GM12878 (cell line): ENCODE measurements around the gene LPGAT1. TPM values are rescaled to one million over a fixed set of nuclear protein-coding genes. Genes with fewer than 3 reads are reported as not detected.

Experiments used
- ATAC-seq: fragments of 200-7000 bp; cut with Tn5 transposase; 3 replicates; pipeline ENCODE4 v1.9.1; 2020; ENCODE audit warnings: mild to moderate bottlenecking, moderate library complexity
- BruUV-seq: library from RNA; stranded (reverse); fragments of 400-500 nt; replicated peaks from 2 replicates; lab custom pipeline; 2021; lab: Mats Ljungman, UMichigan
- CTCF ChIA-PET: fragments of 300-600 bp; sonication (Branson Sonifier 250); formaldehyde crosslinking; extraction: SDS; loops from one replicate; lab custom pipeline; 2021; ENCODE audit warnings: inconsistent platforms; lab: Yijun Ruan, JAX
- POLR2A ChIA-PET: fragments of 350-600 bp; formaldehyde crosslinking; extraction: SDS; loops from one replicate; lab custom pipeline; 2021; ENCODE audit warnings: inconsistent platforms; lab: Charles Lee
- RAD21 ChIA-PET: fragments of 300-600 bp; sonication (Branson Sonifier 250); formaldehyde crosslinking; loops from one replicate; lab custom pipeline; 2023; ENCODE audit warnings: antibody characterized with exemption; ENCODE audit not compliant: unreplicated experiment; lab: Charles Lee
- SMC1A ChIA-PET: fragments of 300-600 bp; sonication (Branson Sonifier 250); formaldehyde crosslinking; loops from one replicate; lab custom pipeline; 2023; ENCODE audit not compliant: unreplicated experiment, uncharacterized antibody; lab: Charles Lee
- DNase-seq: peaks from one replicate; pipeline ENCODE4 v3.0.0-alpha.2; 2011; ENCODE audit warnings: low read depth, low spot score
- FAIRE-seq: peaks from 3 replicates; lab custom pipeline; 2011; peaks lifted over from hg19 to GRCh38; lab: Jason Lieb, UNC
- H2AFZ ChIP-seq: 2 replicates; pipeline ENCODE4 v1.6.0; 2011; ENCODE audit warnings: low read depth, low read length, control low read depth; ENCODE audit not compliant: control insufficient read depth
- H3K27ac ChIP-seq: 2 replicates; pipeline ENCODE4 v1.5.1; 2011; ENCODE audit warnings: control low read depth; ENCODE audit not compliant: control insufficient read depth, insufficient read depth
- H3K27me3 ChIP-seq, 2 experiments: replicated peaks in 1 of 2; 2 replicates each; pipeline versions ENCODE4 v1.6.0 to v1.6.1; 2011; ENCODE audit warnings: low read length in 1 of 2; ENCODE audit not compliant: control insufficient read depth in 2 of 2, insufficient read depth in 2 of 2
- H3K36me3 ChIP-seq, 2 experiments: 2 replicates each; pipeline ENCODE4 v1.5.1; 2011; ENCODE audit warnings: low read length in 1 of 2; ENCODE audit not compliant: control insufficient read depth in 2 of 2, insufficient read depth in 2 of 2
- H3K4me1 ChIP-seq: 2 replicates; pipeline ENCODE4 v1.6.1; 2011; ENCODE audit warnings: mild to moderate bottlenecking, low read length, moderate library complexity, mixed read lengths; ENCODE audit not compliant: control insufficient read depth, insufficient read depth
- H3K4me2 ChIP-seq: 2 replicates; pipeline ENCODE4 v1.6.0; 2011; ENCODE audit warnings: control low read depth; ENCODE audit not compliant: control insufficient read depth, insufficient read depth
- H3K4me3 ChIP-seq: fragments of 200-600 bp; sonication (generic); 2 replicates; pipeline ENCODE4 v1.5.1; 2016
- H3K79me2 ChIP-seq: 2 replicates; pipeline ENCODE4 v1.6.0; 2011; ENCODE audit warnings: low read length; ENCODE audit not compliant: control insufficient read depth, insufficient read depth
- H3K9ac ChIP-seq: 2 replicates; pipeline ENCODE4 v1.8.0; 2011; ENCODE audit warnings: low read length, control low read depth, mixed read lengths; ENCODE audit not compliant: control insufficient read depth, insufficient read depth
- H3K9me3 ChIP-seq: replicated peaks from 3 replicates; pipeline ENCODE4 v1.5.1; 2011; ENCODE audit warnings: mild to moderate bottlenecking, low read length; ENCODE audit not compliant: control insufficient read depth, insufficient read depth
- H4K20me1 ChIP-seq: 2 replicates; pipeline ENCODE4 v1.6.0; 2011; ENCODE audit not compliant: control insufficient read depth, insufficient read depth
- CBX5 ChIP-seq: sonication (generic); IDR thresholded peaks from 2 replicates; pipeline ENCODE4 v1.6.1; 2016; ENCODE audit warnings: low read depth, moderate library complexity, mild to moderate bottlenecking, inconsistent platforms
- GATAD2B ChIP-seq: fragments of 450-650 bp; conservative IDR thresholded peaks from 2 replicates; pipeline ENCODE4 v1.6.1; 2017; ENCODE audit warnings: low read depth, mild to moderate bottlenecking, moderate library complexity
- HDAC6 ChIP-seq: fragments of 200-600 bp; sonication (generic); IDR thresholded peaks from one replicate; pipeline ENCODE4 v1.8.0; 2017; ENCODE audit warnings: antibody characterized with exemption; ENCODE audit not compliant: unreplicated experiment
- NFYA ChIP-seq: IDR thresholded peaks from 2 replicates; pipeline ENCODE4 v1.6.1; 2011; ENCODE audit warnings: low read depth, mild to moderate bottlenecking, low read length, improper control_type of control experiment, borderline replicate concordance
- POLR2AphosphoS2 ChIP-seq: IDR thresholded peaks from 2 replicates; pipeline ENCODE4 v1.6.1; 2011; ENCODE audit warnings: low read depth, mild to moderate bottlenecking, low read length, improper control_type of control experiment, moderate library complexity
- POLR2AphosphoS5 ChIP-seq: IDR thresholded peaks from 2 replicates; pipeline ENCODE4 v1.6.1; 2011; ENCODE audit warnings: mild to moderate bottlenecking, low read length, inconsistent platforms
- TAF1 ChIP-seq: IDR thresholded peaks from 2 replicates; pipeline ENCODE4 v1.6.1; 2011; ENCODE audit warnings: mild to moderate bottlenecking, low read depth, low read length, borderline replicate concordance
- ZNF207 ChIP-seq: fragments of 450-650 bp; IDR thresholded peaks from 2 replicates; pipeline ENCODE4 v1.6.1; 2014; ENCODE audit warnings: antibody characterized with exemption, mild to moderate bottlenecking, borderline replicate concordance
- WGBS: methylation state at CpG from one replicate; pipeline ENCODE4 v1.1.6; 2016; ENCODE audit warnings: low lambda C conversion rate; ENCODE audit not compliant: insufficient replicate concordance, insufficient coverage; ENCODE audit errors: missing lambda C conversion rate; 5-methylcytosine and 5-hydroxymethylcytosine counted together
- in situ Hi-C: fragments of 300-500 bp; cut with MboI; formaldehyde crosslinking; loops from 9 replicates; pipeline ENCODE4 v1.14.3; 2018; ENCODE audit warnings: mixed read lengths
- intact Hi-C: fragments of 100-400 bp; cut with micrococcal nuclease; formaldehyde crosslinking; loops from one replicate; pipeline ENCODE4 v1.14.2; 2022; ENCODE audit not compliant: unreplicated experiment
- polyA plus RNA-seq, 11 experiments: library from polyadenylated mRNA; depleted of rRNA in 4 of 11; unstranded in 6 of 11; stranded (reverse) in 5 of 11; fragments of >200 nt; fragmentation: Nextera tagmentation in 4 of 11; fragmentation: Illumina TruSeq in 1 of 11; extraction: Ambion mirVana in 4 of 11; extraction: Trizol in 1 of 11; gene quantifications; 1 replicate in 1 of 11; 2 replicates in 10 of 11; pipeline versions ENCODE4 v1.2.1 to v1.2.3, GENCODE V29; 2011 to 2016; ENCODE audit warnings: inconsistent platforms in 2 of 11, missing spikeins in 2 of 11, low read depth in 1 of 11
- total RNA-seq, 4 experiments: library from RNA; depleted of rRNA in 3 of 4; stranded (reverse); fragments of >200 nt in 3 of 4; fragmentation: Illumina TruSeq in 1 of 4; extraction: Trizol in 1 of 4; gene quantifications; 2 replicates each; pipeline versions ENCODE4 v1.2.1 to v1.2.3, GENCODE V29; 2013 to 2021

LPGAT1 gene
- total and polyA plus RNA-seq, 10 of the 15 experiments (the other 5 are each of a cell fraction or from before 2014, with no cell fraction given): 5.8 to 40.6 (median 19.2) TPM

GRCh38 chr1:211753649-211754251 is 76.8 kb downstream of the LPGAT1 start:
- Histone ChIP-seq H3K27ac (no peak overlapping the region), H3K79me2 (no peaks in the 10 kb centered on the region), H3K9ac (no peak overlapping the region), H3K4me1 (peaks cover 3% of the 10 kb centered on the region; the same call in 1 of the 2 replicates), H3K4me3 (no peak overlapping the region), H4K20me1 (no peaks in the 10 kb centered on the region), H3K36me3 (peaks cover 0 to 12% of the 10 kb centered on the region in 2 experiments; a peak in 2 of 4 replicates), H3K9me3 (no peaks in the 10 kb centered on the region), H2AFZ (no peak overlapping the region), H3K27me3 (no peaks in the 10 kb centered on the region), H3K4me2 (no peak overlapping the region)
- ATAC-seq: no peak
- ChIA-PET RAD21 (interaction anchor here (1.0 to 2.0 kb wide), 3 partner anchors 8 to 55 kb away, joined by 3 to 9 read pairs (median 4); no protein-coding TSS in a partner anchor), SMC1A (interaction anchor here (1.2 to 5.3 kb wide), 4 partner anchors 8 to 56 kb away, joined by 3 to 23 read pairs (median 6); no protein-coding TSS in a partner anchor), CTCF (interaction anchor here (1.2 to 2.5 kb wide), 2 partner anchors 9 to 11 kb away, joined by 3 to 11 read pairs; no protein-coding TSS in a partner anchor), POLR2A (interaction anchor here (0.6 kb wide), 1 partner anchor 14 kb away, joined by 3 read pairs; no protein-coding TSS in a partner anchor)
- in situ Hi-C loops (no loop called here), intact Hi-C loops (no loop called here)
- 96% methylated on average over 4 of the region's 4 CpGs for WGBS
- BruUV-seq: no TSS peak
- TF ChIP-seq POLR2AphosphoS5 (no peak), TAF1 (no peak), NFYA (no peak), CBX5 (no peak), GATAD2B (no peak), ZNF207 (no peak), POLR2AphosphoS2 (no peak), HDAC6 (no peak)
- DNase-seq: no peak
- no peak for FAIRE-seq
